ENCODE results near the gene PAPPA2. TPM values are rescaled to one million over a fixed set of nuclear protein-coding genes. Genes with fewer than 3 reads are reported as not detected.
A peak's percentile ranks its signal among the peaks of the same experiment; 100 is the strongest.

PAPPA2 gene
- total RNA-seq, 1 donor from 2014 or later: 0.50 TPM

GRCh38 chr1:176471338-176472121, 8.6 kb downstream of the PAPPA2 start:
- DNase-seq: no peak
- ATAC-seq: no peak
- no peaks in the 10 kb centered on the region for H3K36me3 ChIP-seq
- H3K4me1 ChIP-seq: no peaks in the 10 kb centered on the region
- no peaks in the 10 kb centered on the region for H3K27me3 ChIP-seq (ENCODE audit: low read depth)
- intact Hi-C loops (cut with DNase I): no loop called here
- H3K4me3 ChIP-seq: no peak overlapping the region
- no peaks in the 10 kb centered on the region for H3K9me3 ChIP-seq
- no peak for TF ChIP-seq CTCF (IDR thresholded peaks at IDR 0.05)
- no peak overlapping the region for H3K27ac ChIP-seq

GRCh38 chr1:176479971-176480370, 17.0 kb downstream of the PAPPA2 start:
- Histone ChIP-seq H3K36me3 (no peaks in the 10 kb centered on the region), H3K4me1 (no peaks in the 10 kb centered on the region), H3K9me3 (no peaks in the 10 kb centered on the region), H3K4me3 (no peak overlapping the region), H3K27me3 (ENCODE audit: low read depth) (no peaks in the 10 kb centered on the region), H3K27ac (no peak overlapping the region)
- DNase-seq (no peak), ATAC-seq (no peak)
- TF ChIP-seq CTCF (IDR thresholded peaks at IDR 0.05): no peak
- intact Hi-C loops (cut with DNase I): no loop called here

- Histone ChIP-seq H3K27ac (no peak overlapping the region), H3K9me3 (no peaks in the 10 kb centered on the region), H3K36me3 (no peaks in the 10 kb centered on the region), H3K4me3 (no peak overlapping the region), H3K4me1 (no peaks in the 10 kb centered on the region), H3K27me3 (ENCODE audit: low read depth) (no peaks in the 10 kb centered on the region)
- ATAC-seq: no peak
- intact Hi-C loops (cut with DNase I): no loop called here
- TF ChIP-seq CTCF (IDR thresholded peaks at IDR 0.05): no peak
- DNase-seq: no peak
These were observed 17.8 kb downstream of the PAPPA2 start for GRCh38 chr1:176480750-176481149.

DNA sequence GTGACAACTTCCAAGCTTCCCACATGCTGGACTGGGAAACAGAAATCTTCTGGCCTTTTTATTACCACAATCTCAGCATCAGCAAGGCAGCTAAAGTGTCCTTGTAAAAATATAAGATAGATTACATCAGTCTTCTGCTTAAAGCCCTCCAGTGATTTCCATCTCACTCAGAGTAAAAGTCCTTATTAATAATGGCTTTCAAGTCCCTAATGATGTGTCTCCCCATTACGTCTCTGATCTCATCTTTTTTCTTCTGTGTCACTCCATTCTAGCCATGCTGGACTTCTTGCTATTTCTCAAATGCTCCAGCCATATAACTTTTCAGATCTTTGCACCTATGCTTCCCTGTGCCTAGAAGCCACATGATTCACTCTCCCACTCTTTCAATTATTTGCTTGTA, 22.1 kb downstream of the PAPPA2 start:
- no peak for TF ChIP-seq CTCF (IDR thresholded peaks at IDR 0.05)
- intact Hi-C loops (cut with DNase I): no loop called here
- ATAC-seq: no peak

DNA sequence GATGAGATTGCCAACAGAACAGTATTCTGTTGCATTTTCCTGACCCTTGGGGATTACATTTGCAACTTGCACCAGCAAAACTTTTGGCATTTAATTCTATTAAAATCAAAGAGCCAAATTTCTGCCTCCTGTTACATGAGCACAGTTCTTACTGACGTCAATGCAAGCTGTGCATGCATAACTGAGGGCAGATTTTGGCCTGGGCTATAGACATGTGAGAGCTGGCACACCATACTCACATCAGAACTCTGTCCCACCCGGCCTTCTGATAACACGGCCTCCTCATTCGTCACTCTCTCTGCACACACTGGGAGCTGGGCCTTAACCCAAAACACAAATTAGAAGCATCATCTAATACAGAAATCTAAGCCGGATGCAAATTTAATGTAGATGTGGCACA, 31.5 kb downstream of the PAPPA2 start:
- ATAC-seq: peak in 1 of 2 donors; percentile 39
- H3K36me3 ChIP-seq: no peaks in the 10 kb centered on the region
- no peak for TF ChIP-seq CTCF (IDR thresholded peaks at IDR 0.05)
- H3K4me1 ChIP-seq: no peaks in the 10 kb centered on the region
- H3K4me3 ChIP-seq: no peak overlapping the region
- intact Hi-C loops (cut with DNase I): no loop called here
- no peak for DNase-seq
- H3K27me3 ChIP-seq (ENCODE audit: low read depth): no peaks in the 10 kb centered on the region
- no peak overlapping the region for H3K27ac ChIP-seq
- H3K9me3 ChIP-seq: no peaks in the 10 kb centered on the region

More for the DNA sequence above, 22.1 kb downstream of the PAPPA2 start:
- Histone ChIP-seq H3K27me3 (ENCODE audit: low read depth) (no peaks in the 10 kb centered on the region), H3K36me3 (no peaks in the 10 kb centered on the region), H3K9me3 (no peaks in the 10 kb centered on the region), H3K27ac (no peak overlapping the region), H3K4me1 (no peaks in the 10 kb centered on the region), H3K4me3 (no peak overlapping the region)
- no peak for DNase-seq

Data from lower lobe of right lung (tissue), 2 donors.